OCI-LY1 (cell line): ENCODE data around the gene PTPRG.

Source experiments
- H2AFZ ChIP-seq: fragments of 200-600 bp; sonication (generic), shearing (Covaris generic); 2 replicates; pipeline ENCODE4 v1.6.0; 2014; ENCODE audit warnings: antibody characterized with exemption, mild to moderate bottlenecking, low read length
- H3F3A ChIP-seq: fragments of 200-600 bp; sonication (generic), shearing (Covaris generic); 2 replicates; pipeline ENCODE4 v1.6.0; 2014; ENCODE audit warnings: mild to moderate bottlenecking, antibody characterized with exemption, low read length, moderate library complexity; ENCODE audit not compliant: insufficient read depth
- H3K27ac ChIP-seq: fragments of 200-600 bp; sonication (generic); 2 replicates; pipeline ENCODE4 v1.5.1; 2014; ENCODE audit warnings: low read length, mixed run types, mild to moderate bottlenecking, low read depth; ENCODE audit not compliant: poor library complexity, severe bottlenecking
- H3K27me3 ChIP-seq: fragments of 200-600 bp; sonication (generic); 2 replicates; pipeline ENCODE4 v1.6.0; 2014; ENCODE audit warnings: antibody characterized with exemption, mild to moderate bottlenecking, low read length, moderate library complexity; ENCODE audit not compliant: insufficient read depth
- H3K36me3 ChIP-seq: fragments of 200-600 bp; sonication (generic); 2 replicates; pipeline ENCODE4 v1.6.1; 2014; ENCODE audit warnings: mild to moderate bottlenecking, antibody characterized with exemption, low read length, moderate library complexity, mixed read lengths; ENCODE audit not compliant: insufficient read depth
- H3K4me1 ChIP-seq: fragments of 200-600 bp; sonication (generic); 2 replicates; pipeline ENCODE4 v1.5.1; 2014; ENCODE audit warnings: mild to moderate bottlenecking, low read length, moderate library complexity; ENCODE audit not compliant: insufficient read depth, severe bottlenecking
- H3K4me2 ChIP-seq: fragments of 200-600 bp; sonication (generic), shearing (Covaris generic); 2 replicates; pipeline ENCODE4 v1.6.1; 2014; ENCODE audit warnings: low read length
- H3K4me3 ChIP-seq: fragments of 200-600 bp; sonication (generic); 2 replicates; pipeline ENCODE4 v1.5.1; 2014; ENCODE audit warnings: low read length, low read depth, mild to moderate bottlenecking, mixed read lengths; ENCODE audit not compliant: poor library complexity, severe bottlenecking
- H3K79me2 ChIP-seq: fragments of 200-600 bp; shearing (Covaris generic); 2 replicates; pipeline ENCODE4 v1.6.1; 2016; ENCODE audit warnings: mixed run types, low read length, mixed read lengths; ENCODE audit not compliant: insufficient read depth
- H3K9ac ChIP-seq: fragments of 200-600 bp; sonication (generic), shearing (Covaris generic); 2 replicates; pipeline ENCODE4 v1.6.1; 2014; ENCODE audit warnings: mild to moderate bottlenecking, low read length, mixed read lengths
- H3K9me2 ChIP-seq: fragments of 200-600 bp; sonication (generic), shearing (Covaris generic); 2 replicates; pipeline ENCODE4 v1.6.1; 2014; ENCODE audit warnings: low read depth, mild to moderate bottlenecking, low read length, mixed read lengths
- H3K9me3 ChIP-seq: fragments of 200-600 bp; shearing (Covaris generic); 2 replicates; pipeline ENCODE4 v1.6.1; 2014; ENCODE audit warnings: low read length, mixed read lengths
- H4K20me1 ChIP-seq: fragments of 200-600 bp; sonication (generic), shearing (Covaris generic); 2 replicates; pipeline ENCODE4 v1.6.0; 2016; ENCODE audit warnings: mild to moderate bottlenecking, low read length; ENCODE audit not compliant: insufficient read depth
- CTCF ChIP-seq: fragments of 200-600 bp; sonication (generic), shearing (Covaris generic); IDR thresholded peaks from 2 replicates; pipeline ENCODE4 v1.5.1; 2017; ENCODE audit warnings: mild to moderate bottlenecking, antibody characterized with exemption, low read length, moderate library complexity, mixed read lengths
- EZH2 ChIP-seq: fragments of 200-600 bp; sonication (generic), shearing (Covaris generic); IDR thresholded peaks from 2 replicates; pipeline ENCODE4 v1.8.0; 2017; ENCODE audit warnings: borderline replicate concordance, mixed run types, mild to moderate bottlenecking, antibody characterized with exemption, low read length, moderate library complexity, mixed read lengths

Gene PTPRG

GRCh38 chr3:62088472-62089104 is 527.2 kb downstream of the PTPRG start:
- Histone ChIP-seq H3K36me3 (no peaks in the 10 kb centered on the region), H2AFZ (no peak overlapping the region), H3K9me3 (no peaks in the 10 kb centered on the region), H3K27ac (no peak overlapping the region), H3K79me2 (no peaks in the 10 kb centered on the region), H3K4me2 (no peak overlapping the region), H4K20me1 (no peaks in the 10 kb centered on the region), H3K9ac (no peak overlapping the region), H3F3A (no peaks in the 10 kb centered on the region), H3K4me3 (no peak overlapping the region), H3K4me1 (no peaks in the 10 kb centered on the region), H3K9me2 (no peaks in the 10 kb centered on the region), H3K27me3 (no peaks in the 10 kb centered on the region)
- TF ChIP-seq CTCF, result no peak
- TF ChIP-seq EZH2, result no peak

- no peaks in the 10 kb centered on the region for H3K9me2 ChIP-seq
- H3K36me3 ChIP-seq, result no peaks in the 10 kb centered on the region
- H3K4me2 ChIP-seq, result no peak overlapping the region
- no peaks in the 10 kb centered on the region for H4K20me1 ChIP-seq
- H3K4me1 ChIP-seq, result no peaks in the 10 kb centered on the region
- H3K79me2 ChIP-seq, result no peaks in the 10 kb centered on the region
- H3K27me3 ChIP-seq, result no peaks in the 10 kb centered on the region
- H3K4me3 ChIP-seq, result no peak overlapping the region
- H3K9ac ChIP-seq, result no peak overlapping the region
- no peaks in the 10 kb centered on the region for H3K9me3 ChIP-seq
- H3K27ac ChIP-seq, result no peak overlapping the region
- H2AFZ ChIP-seq, result no peak overlapping the region
- TF ChIP-seq CTCF (no peak), EZH2 (no peak)
- H3F3A ChIP-seq, result no peaks in the 10 kb centered on the region
Measured at GRCh38 chr3:62090066-62090465, 528.7 kb downstream of the PTPRG start.

- no peak for TF ChIP-seq EZH2
- TF ChIP-seq CTCF, result no peak
- Histone ChIP-seq H3K27ac (no peak overlapping the region), H3K36me3 (no peaks in the 10 kb centered on the region), H3K4me1 (no peaks in the 10 kb centered on the region), H3F3A (no peaks in the 10 kb centered on the region), H3K9ac (no peak overlapping the region), H3K27me3 (no peaks in the 10 kb centered on the region), H2AFZ (no peak overlapping the region), H4K20me1 (no peaks in the 10 kb centered on the region), H3K9me3 (no peaks in the 10 kb centered on the region), H3K79me2 (no peaks in the 10 kb centered on the region), H3K4me3 (no peak overlapping the region), H3K9me2 (no peaks in the 10 kb centered on the region), H3K4me2 (no peak overlapping the region)
Measured at GRCh38 chr3:62090519-62090918, 529.1 kb downstream of the PTPRG start.
